Urinary bladder (tissue), 4 donors: ENCODE results near the gene ATRIP. TPM values are rescaled to one million over a fixed set of nuclear protein-coding genes. Genes with fewer than 3 reads are reported as not detected.

Experiments used
- DNase-seq: peaks from one replicate; pipeline ENCODE4 v3.0.0-alpha.2; 2015; ENCODE audit errors: extremely low spot score
- H3K27ac ChIP-seq: one replicate; pipeline ENCODE4 v1.5.1; 2013; ENCODE audit warnings: low read depth, mild to moderate bottlenecking, moderate library complexity
- H3K36me3 ChIP-seq: one replicate; pipeline ENCODE4 v1.6.1; 2013; ENCODE audit warnings: mild to moderate bottlenecking, moderate library complexity; ENCODE audit not compliant: insufficient read depth
- H3K4me1 ChIP-seq: one replicate; pipeline ENCODE4 v1.6.1; 2013; ENCODE audit warnings: mild to moderate bottlenecking, moderate library complexity; ENCODE audit not compliant: insufficient read depth
- H3K4me3 ChIP-seq: one replicate; pipeline ENCODE4 v1.5.1; 2013; ENCODE audit warnings: low read depth, low read length
- WGBS: extraction: QIAGEN DNeasy Blood & Tissue Kit; methylation state at CpG from one replicate; pipeline ENCODE4 v1.1.7; 2013; 5-methylcytosine and 5-hydroxymethylcytosine counted together
- polyA plus RNA-seq: library from polyadenylated mRNA; stranded (reverse); fragments of 200-250 nt; gene quantifications from one replicate; pipeline ENCODE4 v1.2.3, GENCODE V29; 2013
- total RNA-seq: library from RNA; depleted of rRNA; stranded (reverse); fragments of >200 nt; gene quantifications from one replicate; pipeline ENCODE4 v1.2.3, GENCODE V29; 2014
- donor health status: healthy with polysubstance abuse.
- donor health status: healthy.

Gene ATRIP
- total and polyA plus RNA-seq, 2 donors, result 4.7 to 6.6 TPM

GRCh38 chr3:48414376-48415250, 31.9 kb upstream of the ATRIP start:
- 85% methylated on average over 25 of the region's 25 CpGs for WGBS
- Histone ChIP-seq H3K27ac (no peak overlapping the region), H3K4me1 (no peaks in the 10 kb centered on the region), H3K36me3 (peaks cover 2% of the 10 kb centered on the region), H3K4me3 (no peak overlapping the region)
- DNase-seq, result no peak

GRCh38 chr3:48415251-48415953, 31.1 kb upstream of the ATRIP start:
- Histone ChIP-seq H3K4me3 (no peak overlapping the region), H3K4me1 (no peaks in the 10 kb centered on the region), H3K27ac (no peak overlapping the region), H3K36me3 (peaks cover 2% of the 10 kb centered on the region)
- WGBS, result 89% methylated on average over 24 of the region's 24 CpGs
- no peak for DNase-seq

- H3K27ac ChIP-seq, result no peak overlapping the region
- no peaks in the 10 kb centered on the region for H3K4me1 ChIP-seq
- no peak for DNase-seq
- peaks cover 2% of the 10 kb centered on the region for H3K36me3 ChIP-seq
- no peak overlapping the region for H3K4me3 ChIP-seq
- 93% methylated on average over 14 of the region's 14 CpGs for WGBS
These were observed 30.4 kb upstream of the ATRIP start for GRCh38 chr3:48416091-48416505.

GRCh38 chr3:48416546-48416945, 30.0 kb upstream of the ATRIP start:
- Histone ChIP-seq H3K36me3 (peaks cover 2% of the 10 kb centered on the region), H3K4me1 (no peaks in the 10 kb centered on the region), H3K27ac (no peak overlapping the region), H3K4me3 (no peak overlapping the region)
- no peak for DNase-seq
- WGBS, result 96% methylated on average over 4 of the region's 4 CpGs

GRCh38 chr3:48417529-48418108, 28.9 kb upstream of the ATRIP start:
- WGBS, result 92% methylated on average over 14 of the region's 14 CpGs
- H3K27ac ChIP-seq, result no peak overlapping the region
- H3K36me3 ChIP-seq, result peaks cover under 1% of the 10 kb centered on the region
- no peak overlapping the region for H3K4me3 ChIP-seq
- H3K4me1 ChIP-seq, result no peaks in the 10 kb centered on the region
- no peak for DNase-seq

- Histone ChIP-seq H3K4me3 (no peak overlapping the region), H3K4me1 (no peaks in the 10 kb centered on the region), H3K36me3 (no peaks in the 10 kb centered on the region), H3K27ac (no peak overlapping the region)
- WGBS, result 94% methylated on average over 17 of the region's 17 CpGs
- no peak for DNase-seq
These were observed 28.4 kb upstream of the ATRIP start for GRCh38 chr3:48418140-48418539.

GRCh38 chr3:48418651-48419050, 27.9 kb upstream of the ATRIP start:
- Histone ChIP-seq H3K4me3 (no peak overlapping the region), H3K27ac (no peak overlapping the region), H3K36me3 (no peaks in the 10 kb centered on the region), H3K4me1 (no peaks in the 10 kb centered on the region)
- no peak for DNase-seq
- WGBS, result 91% methylated on average over 9 of the region's 9 CpGs

- H3K4me1 ChIP-seq, result no peaks in the 10 kb centered on the region
- no peak for DNase-seq
- no peaks in the 10 kb centered on the region for H3K36me3 ChIP-seq
- 93% methylated on average over 9 of the region's 9 CpGs for WGBS
- H3K27ac ChIP-seq, result no peak overlapping the region
- no peak overlapping the region for H3K4me3 ChIP-seq
These were observed 27.4 kb upstream of the ATRIP start for GRCh38 chr3:48419149-48419548.

GRCh38 chr3:48419597-48419996, 26.9 kb upstream of the ATRIP start:
- no peaks in the 10 kb centered on the region for H3K36me3 ChIP-seq
- DNase-seq, result no peak
- 93% methylated on average over 17 of the region's 17 CpGs for WGBS
- no peak overlapping the region for H3K27ac ChIP-seq
- no peaks in the 10 kb centered on the region for H3K4me1 ChIP-seq
- H3K4me3 ChIP-seq, result no peak overlapping the region

GRCh38 chr3:48420561-48420960, 26.0 kb upstream of the ATRIP start:
- no peaks in the 10 kb centered on the region for H3K4me1 ChIP-seq
- H3K27ac ChIP-seq, result no peak overlapping the region
- H3K36me3 ChIP-seq, result no peaks in the 10 kb centered on the region

GRCh38 chr3:48422272-48422671, 24.3 kb upstream of the ATRIP start:
- no peak for DNase-seq
- H3K27ac ChIP-seq, result no peak overlapping the region
- H3K4me1 ChIP-seq, result no peaks in the 10 kb centered on the region
- no peaks in the 10 kb centered on the region for H3K36me3 ChIP-seq
- WGBS, result 92% methylated on average over 3 of the region's 3 CpGs
- no peak overlapping the region for H3K4me3 ChIP-seq

More at GRCh38 chr3:48420561-48420960, 26.0 kb upstream of the ATRIP start:
- 95% methylated on average over 14 of the region's 14 CpGs for WGBS
- no peak overlapping the region for H3K4me3 ChIP-seq
- DNase-seq, result no peak

GRCh38 chr3:48422681-48423080, 23.9 kb upstream of the ATRIP start:
- Histone ChIP-seq H3K27ac (no peak overlapping the region), H3K4me3 (no peak overlapping the region), H3K36me3 (no peaks in the 10 kb centered on the region), H3K4me1 (no peaks in the 10 kb centered on the region)
- no peak for DNase-seq
- WGBS, result 91% methylated on average over 8 of the region's 8 CpGs

- Histone ChIP-seq H3K4me1 (no peaks in the 10 kb centered on the region), H3K36me3 (no peaks in the 10 kb centered on the region), H3K4me3 (no peak overlapping the region), H3K27ac (no peak overlapping the region)
- DNase-seq, result no peak
- WGBS, result 92% methylated on average over 25 of the region's 25 CpGs
These were observed 23.2 kb upstream of the ATRIP start for GRCh38 chr3:48423241-48423882.
